Astrocyte (in vitro differentiated cells and primary cell): ENCODE results near the gene ECHS1. TPM values are rescaled to one million over a fixed set of nuclear protein-coding genes. Genes with fewer than 3 reads are reported as not detected.
A peak's percentile ranks its signal among the peaks of the same experiment; 100 is the strongest.

ENCODE experiments used
- DNase-seq: peaks from one replicate; pipeline ENCODE4 v3.0.0-alpha.2; 2010; ENCODE audit warnings: low read depth
- FAIRE-seq: peaks from 2 replicates; lab custom pipeline; 2011; peaks lifted over from hg19 to GRCh38; lab: Jason Lieb, UNC
- H2AFZ ChIP-seq: 2 replicates; pipeline ENCODE4 v1.6.0; 2012; ENCODE audit warnings: low read depth, low read length, inconsistent platforms
- H3K27ac ChIP-seq: 2 replicates; pipeline ENCODE4 v1.5.1; 2011; ENCODE audit warnings: low read depth, low read length, inconsistent platforms
- H3K27me3 ChIP-seq: 2 replicates; pipeline ENCODE4 v1.6.0; 2011; ENCODE audit warnings: low read length, inconsistent platforms; ENCODE audit not compliant: insufficient read depth
- H3K36me3 ChIP-seq: 2 replicates; pipeline ENCODE4 v1.5.1; 2011; ENCODE audit warnings: low read length, inconsistent platforms; ENCODE audit not compliant: insufficient read depth
- H3K4me1 ChIP-seq: 2 replicates; pipeline ENCODE4 v1.5.1; 2011; ENCODE audit warnings: low read length, inconsistent platforms; ENCODE audit not compliant: insufficient read depth
- H3K4me2 ChIP-seq: 2 replicates; pipeline ENCODE4 v1.6.0; 2012; ENCODE audit warnings: low read length, inconsistent platforms
- H3K4me3 ChIP-seq: 2 replicates; pipeline ENCODE4 v1.5.1; 2011; ENCODE audit warnings: low read depth, mild to moderate bottlenecking, low read length, inconsistent platforms; ENCODE audit not compliant: insufficient read depth
- H3K79me2 ChIP-seq: 2 replicates; pipeline ENCODE4 v1.6.0; 2012; ENCODE audit warnings: mild to moderate bottlenecking, low read length, inconsistent platforms; ENCODE audit not compliant: insufficient read depth
- H3K9ac ChIP-seq: 2 replicates; pipeline ENCODE4 v1.6.0; 2012; ENCODE audit warnings: mild to moderate bottlenecking, low read length, inconsistent platforms
- H3K9me3 ChIP-seq: 2 replicates; pipeline ENCODE4 v1.5.1; 2012; ENCODE audit warnings: low read depth, mild to moderate bottlenecking, low read length, inconsistent platforms; ENCODE audit not compliant: insufficient read depth
- H4K20me1 ChIP-seq: 2 replicates; pipeline ENCODE4 v1.6.0; 2012; ENCODE audit warnings: low read length, inconsistent platforms; ENCODE audit not compliant: insufficient read depth
- H3K27ac Mint-ChIP-seq: one replicate; pipeline ENCODE4 v1.8.0; 2021; ENCODE audit warnings: mild to moderate bottlenecking, mixed read lengths; ENCODE audit not compliant: unreplicated experiment
- H3K27me3 Mint-ChIP-seq: one replicate; pipeline ENCODE4 v1.8.0; 2021; ENCODE audit warnings: low read depth, mixed read lengths; ENCODE audit not compliant: unreplicated experiment
- H3K36me3 Mint-ChIP-seq: one replicate; pipeline ENCODE4 v1.8.0; 2021; ENCODE audit warnings: low read depth, mixed read lengths; ENCODE audit not compliant: unreplicated experiment
- H3K4me1 Mint-ChIP-seq: one replicate; pipeline ENCODE4 v1.8.0; 2021; ENCODE audit warnings: low read depth, mixed read lengths; ENCODE audit not compliant: unreplicated experiment
- H3K4me3 Mint-ChIP-seq: one replicate; pipeline ENCODE4 v1.8.0; 2021; ENCODE audit warnings: mild to moderate bottlenecking, moderate library complexity, mixed read lengths; ENCODE audit not compliant: unreplicated experiment
- H3K9me3 Mint-ChIP-seq: one replicate; pipeline ENCODE4 v1.8.0; 2021; ENCODE audit warnings: mild to moderate bottlenecking, mixed read lengths; ENCODE audit not compliant: unreplicated experiment
- EZH2 ChIP-seq: IDR thresholded peaks from 2 replicates; pipeline ENCODE4 v1.6.1; 2012; ENCODE audit warnings: mild to moderate bottlenecking, low read length, inconsistent platforms; ENCODE audit not compliant: insufficient read depth
- total RNA-seq: library from RNA; stranded (reverse); gene quantifications from 2 replicates; pipeline ENCODE4 v1.2.1, GENCODE V29; 2021
- TF ChIP-seq, protein P1 (sequence below): IDR thresholded peaks from 2 replicates; pipeline ENCODE4 v1.5.1; 2011; ENCODE audit warnings: low read depth, mild to moderate bottlenecking, inconsistent platforms, low read length, moderate library complexity; ENCODE audit not compliant: insufficient read depth

ECHS1 gene
- total RNA-seq, 1 donor from 2014 or later, result 90.9 TPM

DNA sequence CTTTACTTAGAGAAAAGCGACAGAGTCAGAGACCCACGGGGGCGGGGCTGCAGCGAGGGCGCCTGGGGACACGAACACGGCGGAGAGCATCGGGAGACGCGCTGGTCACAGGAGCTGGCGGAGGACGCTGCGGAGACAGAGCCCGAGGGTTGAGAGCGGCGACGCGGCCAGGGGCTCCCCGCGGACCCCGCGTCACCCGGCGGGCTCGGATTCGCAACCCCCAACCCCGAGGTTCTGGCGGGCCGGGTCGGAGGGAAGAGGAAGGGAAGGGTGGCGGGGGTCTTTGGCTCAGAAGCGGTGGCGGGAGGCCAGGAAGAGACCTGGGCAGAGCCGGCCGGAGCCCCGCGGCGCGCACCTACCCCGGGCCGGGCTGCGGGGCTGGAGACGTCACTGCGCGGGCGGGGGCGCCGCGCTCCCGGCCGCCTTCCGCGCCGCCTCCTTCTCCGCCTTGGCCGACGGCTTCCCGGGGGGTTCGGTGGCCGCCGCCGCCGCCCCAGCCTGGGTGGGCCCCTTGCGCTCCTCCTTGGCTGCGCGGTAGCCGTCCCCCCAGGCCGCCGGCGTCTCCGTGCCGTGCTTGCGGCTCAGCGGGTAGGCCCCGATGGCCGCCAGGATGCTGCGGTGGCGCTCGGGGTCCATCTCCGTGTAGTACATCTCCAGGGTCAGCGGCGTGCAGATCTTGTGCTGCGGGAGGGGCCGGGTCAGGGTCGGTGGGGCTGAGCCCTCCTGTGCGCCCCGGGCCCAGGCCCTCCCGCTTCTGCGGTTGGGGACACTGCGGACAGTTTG, 47.5 kb downstream of the ECHS1 start:
- Histone ChIP-seq H3K27me3 (peaks cover 12% of the 10 kb centered on the region), H3K4me2 (peak overlapping the region; percentile 78)
- H3K4me3 Mint-ChIP-seq, result peak overlapping the region; percentile 69

DNA sequence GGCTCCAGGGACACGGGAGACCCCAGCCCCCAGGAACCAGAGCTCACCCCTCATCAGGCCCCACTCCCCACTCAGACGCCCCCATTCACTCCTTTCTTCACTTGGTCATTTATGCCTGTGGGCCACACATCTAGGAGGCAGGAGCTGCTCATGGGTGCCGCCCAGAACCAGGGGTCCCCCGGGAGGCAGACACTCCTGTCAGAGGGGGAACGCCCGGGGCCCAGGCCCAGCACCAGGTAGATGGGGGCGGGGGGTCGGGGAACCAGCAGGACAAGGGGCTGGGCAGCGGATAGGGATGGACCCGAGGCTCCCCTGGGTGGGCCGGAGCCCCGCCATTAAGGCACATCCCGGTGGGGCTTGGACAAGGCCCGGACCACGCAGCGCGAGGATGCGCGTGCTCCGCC, 48.3 kb downstream of the ECHS1 start:
- no peak for TF ChIP-seq EZH2
- TF ChIP-seq, protein P1, sequence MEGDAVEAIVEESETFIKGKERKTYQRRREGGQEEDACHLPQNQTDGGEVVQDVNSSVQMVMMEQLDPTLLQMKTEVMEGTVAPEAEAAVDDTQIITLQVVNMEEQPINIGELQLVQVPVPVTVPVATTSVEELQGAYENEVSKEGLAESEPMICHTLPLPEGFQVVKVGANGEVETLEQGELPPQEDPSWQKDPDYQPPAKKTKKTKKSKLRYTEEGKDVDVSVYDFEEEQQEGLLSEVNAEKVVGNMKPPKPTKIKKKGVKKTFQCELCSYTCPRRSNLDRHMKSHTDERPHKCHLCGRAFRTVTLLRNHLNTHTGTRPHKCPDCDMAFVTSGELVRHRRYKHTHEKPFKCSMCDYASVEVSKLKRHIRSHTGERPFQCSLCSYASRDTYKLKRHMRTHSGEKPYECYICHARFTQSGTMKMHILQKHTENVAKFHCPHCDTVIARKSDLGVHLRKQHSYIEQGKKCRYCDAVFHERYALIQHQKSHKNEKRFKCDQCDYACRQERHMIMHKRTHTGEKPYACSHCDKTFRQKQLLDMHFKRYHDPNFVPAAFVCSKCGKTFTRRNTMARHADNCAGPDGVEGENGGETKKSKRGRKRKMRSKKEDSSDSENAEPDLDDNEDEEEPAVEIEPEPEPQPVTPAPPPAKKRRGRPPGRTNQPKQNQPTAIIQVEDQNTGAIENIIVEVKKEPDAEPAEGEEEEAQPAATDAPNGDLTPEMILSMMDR, result no peak
- Histone ChIP-seq H3K9me3 (no peaks in the 10 kb centered on the region), H3K4me2 (peak overlapping the region; percentile 78), H3K4me1 (peaks cover 28% of the 10 kb centered on the region), H3K79me2 (no peaks in the 10 kb centered on the region), H2AFZ (no peak overlapping the region), H4K20me1 (no peaks in the 10 kb centered on the region), H3K36me3 (no peaks in the 10 kb centered on the region), H3K4me3 (no peak overlapping the region), H3K9ac (no peak overlapping the region), H3K27me3 (peaks cover 12% of the 10 kb centered on the region), H3K27ac (no peak overlapping the region)
- DNase-seq (no peak), FAIRE-seq (no peak)
- Mint-ChIP-seq H3K27ac (no peak overlapping the region), H3K9me3 (no peaks in the 10 kb centered on the region), H3K4me3 (no peak overlapping the region), H3K4me1 (peaks cover 7% of the 10 kb centered on the region), H3K27me3 (peaks cover 29% of the 10 kb centered on the region), H3K36me3 (no peaks in the 10 kb centered on the region)

More for the DNA sequence above, 47.5 kb downstream of the ECHS1 start:
- peak overlapping the region; percentile 27 for H3K9ac ChIP-seq
- no peaks in the 10 kb centered on the region for H3K36me3 ChIP-seq
- H3K27me3 Mint-ChIP-seq, result peaks cover 24% of the 10 kb centered on the region
- no peaks in the 10 kb centered on the region for H4K20me1 ChIP-seq
- DNase-seq (no peak), FAIRE-seq (no peak)
- H3K9me3 Mint-ChIP-seq, result no peaks in the 10 kb centered on the region
- H3K9me3 ChIP-seq, result no peaks in the 10 kb centered on the region
- peak; percentile 99 for TF ChIP-seq EZH2
- TF ChIP-seq, protein P1, result no peak
- no peaks in the 10 kb centered on the region for H3K79me2 ChIP-seq
- peak overlapping the region; percentile 10 for H3K4me3 ChIP-seq
- H3K27ac Mint-ChIP-seq, result no peak overlapping the region
- H3K4me1 ChIP-seq, result peaks cover 30% of the 10 kb centered on the region
- H3K4me1 Mint-ChIP-seq, result peaks cover 7% of the 10 kb centered on the region
- H2AFZ ChIP-seq, result peak overlapping the region; percentile 75
- no peaks in the 10 kb centered on the region for H3K36me3 Mint-ChIP-seq
- H3K27ac ChIP-seq, result no peak overlapping the region
